Thyroid gland (tissue), 4 donors: ENCODE measurements around the gene FAM193B.
A peak's percentile ranks its signal among the peaks of the same experiment; 100 is the strongest.

Source experiments
- POLR2A ChIP-seq, 2 donors: fragments of 450-650 bp; IDR thresholded peaks; one replicate each; pipeline ENCODE4 v1.6.1; 2017; ENCODE audit warnings: antibody characterized with exemption in 2 of 2, mild to moderate bottlenecking in 2 of 2, moderate library complexity in 1 of 2
- TF ChIP-seq, protein P1 (sequence below), 6 experiments: fragments of 200-600 bp in 3 of 6; fragments of 450-650 bp in 3 of 6; sonication (generic) in 3 of 6; IDR thresholded peaks; one replicate each; pipeline ENCODE4 v1.5.1; 2016 to 2019; ENCODE audit warnings: antibody characterized with exemption in 6 of 6, mild to moderate bottlenecking in 2 of 6, inconsistent platforms in 1 of 6, moderate library complexity in 1 of 6

DNA sequence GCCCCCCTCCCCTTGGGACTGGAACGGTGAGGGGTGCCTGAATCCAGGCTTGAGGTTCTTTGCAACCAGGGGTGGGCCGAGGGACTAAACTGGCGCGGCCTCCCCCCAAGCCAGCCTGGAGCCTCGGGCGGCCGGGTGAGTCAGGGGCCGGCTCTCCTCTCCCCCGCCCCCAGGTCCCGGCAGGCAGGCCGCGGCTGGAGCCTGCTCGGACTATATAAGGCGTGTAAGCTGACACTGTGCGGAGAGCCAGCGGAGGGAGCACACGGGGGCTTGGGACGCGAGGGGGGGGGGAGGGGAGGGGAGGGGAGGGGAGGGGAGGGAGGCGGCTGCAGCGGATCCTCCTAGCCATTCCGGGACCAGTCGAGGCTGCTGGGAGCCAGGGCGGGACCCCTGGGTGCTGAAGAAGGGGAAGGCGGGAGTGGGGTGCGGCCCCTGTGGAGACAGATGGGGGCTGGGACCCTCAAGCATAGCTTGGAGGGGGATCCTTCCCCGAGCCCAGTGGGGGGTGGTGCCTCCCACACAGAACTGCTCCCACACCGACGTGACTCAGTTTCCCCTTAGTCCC lies 57.6 kb downstream of the FAM193B start:
- TF ChIP-seq POLR2A (IDR thresholded peaks at IDR 0.05): peak in 1 of 2 donors; percentile 18
- TF ChIP-seq, protein P1, sequence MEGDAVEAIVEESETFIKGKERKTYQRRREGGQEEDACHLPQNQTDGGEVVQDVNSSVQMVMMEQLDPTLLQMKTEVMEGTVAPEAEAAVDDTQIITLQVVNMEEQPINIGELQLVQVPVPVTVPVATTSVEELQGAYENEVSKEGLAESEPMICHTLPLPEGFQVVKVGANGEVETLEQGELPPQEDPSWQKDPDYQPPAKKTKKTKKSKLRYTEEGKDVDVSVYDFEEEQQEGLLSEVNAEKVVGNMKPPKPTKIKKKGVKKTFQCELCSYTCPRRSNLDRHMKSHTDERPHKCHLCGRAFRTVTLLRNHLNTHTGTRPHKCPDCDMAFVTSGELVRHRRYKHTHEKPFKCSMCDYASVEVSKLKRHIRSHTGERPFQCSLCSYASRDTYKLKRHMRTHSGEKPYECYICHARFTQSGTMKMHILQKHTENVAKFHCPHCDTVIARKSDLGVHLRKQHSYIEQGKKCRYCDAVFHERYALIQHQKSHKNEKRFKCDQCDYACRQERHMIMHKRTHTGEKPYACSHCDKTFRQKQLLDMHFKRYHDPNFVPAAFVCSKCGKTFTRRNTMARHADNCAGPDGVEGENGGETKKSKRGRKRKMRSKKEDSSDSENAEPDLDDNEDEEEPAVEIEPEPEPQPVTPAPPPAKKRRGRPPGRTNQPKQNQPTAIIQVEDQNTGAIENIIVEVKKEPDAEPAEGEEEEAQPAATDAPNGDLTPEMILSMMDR (IDR thresholded peaks at IDR 0.05): no peak
